HuH-7.5 (cell line): ENCODE data around the gene DUS1L.

Source experiments
- DNase-seq: peaks from one replicate; pipeline ENCODE4 v3.0.0; 2011; ENCODE audit warnings: low spot score

Gene DUS1L

GRCh38 chr17:82100502-82101298, 35.1 kb upstream of the DUS1L start:
- DNase-seq = no peak

GRCh38 chr17:82098939-82099763, 33.5 kb upstream of the DUS1L start:
- no peak for DNase-seq

- peak; percentile 100 for DNase-seq
Observed at GRCh38 chr17:82098169-82098938, 32.8 kb upstream of the DUS1L start, which contains the start of gene FASN. FASN (minus strand) TSS chr17:82098236; CDS start chr17:82096445, 1,791 bp downstream.

- no peak for DNase-seq
Observed at GRCh38 chr17:82097919-82098168, 32.2 kb upstream of the DUS1L start.

- peak; percentile 77 for DNase-seq
Observed at GRCh38 chr17:82097184-82097918, 31.7 kb upstream of the DUS1L start.

GRCh38 chr17:82096709-82097183, 31.1 kb upstream of the DUS1L start:
- peak; percentile 33 for DNase-seq

GRCh38 chr17:82095777-82096708, 30.4 kb upstream of the DUS1L start:
- peak; percentile 58 for DNase-seq

- peak; percentile 33 for DNase-seq
Observed at GRCh38 chr17:82094931-82095776, 29.6 kb upstream of the DUS1L start.

GRCh38 chr17:82092995-82093751, 27.6 kb upstream of the DUS1L start:
- peak; percentile 24 for DNase-seq

GRCh38 chr17:82092628-82092994, 27.0 kb upstream of the DUS1L start:
- peak; percentile 21 for DNase-seq

GRCh38 chr17:82092094-82092586, 26.5 kb upstream of the DUS1L start:
- no peak for DNase-seq

GRCh38 chr17:82091264-82092066, 25.9 kb upstream of the DUS1L start:
- DNase-seq = no peak

- DNase-seq = no peak
Observed at GRCh38 chr17:82090549-82091263, 25.1 kb upstream of the DUS1L start.

- DNase-seq = no peak
Observed at GRCh38 chr17:82089723-82090548, 24.3 kb upstream of the DUS1L start.

- DNase-seq = no peak
Observed at GRCh38 chr17:82088838-82089722, 23.5 kb upstream of the DUS1L start.
